HG03439 (cell line): ENCODE data around the gene ADD3.
"Not testable (repeated sequence)": the region's sequence is repeated elsewhere in the genome, so short reads cannot be mapped to it uniquely, and the experiment has no call there.

Source experiments
- ATAC-seq: cut with Tn5 transposase; IDR thresholded peaks from one replicate; pipeline ENCODE4 v1.9.1; 2021; ENCODE audit warnings: mild to moderate bottlenecking, moderate library complexity; ENCODE audit not compliant: unreplicated experiment

ADD3 gene

DNA sequence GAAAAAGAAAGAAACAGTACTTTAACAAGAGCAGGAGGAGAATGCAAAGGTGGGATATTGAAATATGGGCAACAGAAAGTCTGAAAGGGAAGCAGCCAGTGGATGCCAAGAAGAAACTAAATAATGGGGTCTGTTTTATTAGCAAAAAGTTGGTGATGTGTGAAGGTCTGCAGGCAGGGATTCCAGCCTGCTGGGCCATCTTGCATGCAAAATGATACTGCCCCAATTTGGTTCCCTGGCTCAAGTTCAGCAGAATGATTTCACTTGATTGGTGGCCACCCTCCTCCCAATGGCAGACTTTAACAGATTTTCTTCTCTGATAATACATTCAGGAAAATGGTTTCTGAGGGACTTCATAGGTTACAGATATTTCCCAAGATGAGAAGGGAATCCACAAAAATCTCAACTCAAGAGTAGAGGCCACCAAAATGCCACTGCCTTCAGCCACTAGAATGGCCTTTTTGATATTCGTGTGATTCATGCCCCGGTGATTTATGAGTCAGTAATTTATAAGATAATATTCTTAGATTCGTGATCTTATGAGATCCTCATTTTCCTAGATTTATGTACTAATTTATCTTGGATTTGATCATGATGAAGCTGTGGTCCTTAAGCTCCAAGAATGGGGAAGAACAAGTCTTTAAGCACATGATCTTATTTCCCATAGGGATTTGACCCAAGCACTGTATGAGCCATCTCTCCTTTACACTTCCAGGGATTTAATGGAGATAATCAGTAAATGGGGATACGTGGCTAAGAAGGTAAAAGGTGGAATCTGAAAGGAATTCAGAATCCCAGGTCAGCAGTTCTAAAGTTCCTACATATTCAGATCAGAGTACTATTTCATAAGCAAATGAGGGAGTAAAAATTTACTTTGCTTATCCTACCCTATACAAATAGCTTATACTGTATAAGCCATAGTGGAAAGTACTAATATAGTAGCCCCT is 32.3 kb upstream of the ADD3 start:
- no peak for ATAC-seq

DNA sequence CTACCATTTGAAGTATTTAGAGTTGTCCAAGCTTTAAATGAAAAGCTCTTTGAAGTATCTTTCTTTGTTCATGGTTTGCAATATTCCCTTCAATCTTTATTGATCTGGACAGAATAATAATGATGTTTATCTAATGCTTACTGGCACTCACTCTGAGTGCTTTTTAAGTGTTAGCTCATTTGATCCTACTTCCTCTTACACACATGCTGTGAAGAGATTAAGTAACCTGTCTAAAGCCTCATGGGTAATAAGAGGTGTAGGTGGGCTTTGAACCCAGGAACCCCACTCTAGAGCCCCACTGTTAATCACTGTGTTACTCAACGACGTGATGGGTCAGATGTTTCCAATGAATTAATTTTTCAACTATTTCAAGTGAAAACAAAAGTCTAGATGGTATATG is 31.1 kb upstream of the ADD3 start:
- ATAC-seq, result no peak

DNA sequence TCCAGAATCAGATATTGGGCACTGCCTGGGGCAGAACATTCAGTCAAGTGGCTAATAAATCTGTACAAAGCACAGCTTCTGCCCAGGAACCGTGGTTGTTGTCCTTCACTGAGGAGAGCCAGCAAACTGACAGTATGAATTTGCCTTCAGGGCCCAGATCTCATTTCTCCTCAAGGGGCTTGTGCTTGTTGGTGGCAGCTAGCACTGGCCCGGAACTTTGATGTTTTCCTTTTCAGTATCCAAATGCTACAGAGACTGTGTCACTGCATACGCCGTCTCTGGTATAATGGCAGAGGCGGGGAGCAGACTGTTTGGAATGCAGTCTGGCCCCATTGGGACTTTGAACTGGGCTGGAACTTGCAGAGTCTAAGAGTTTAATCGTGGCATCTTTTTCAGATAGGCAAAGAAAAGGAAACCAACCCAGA is 30.4 kb upstream of the ADD3 start:
- ATAC-seq, result no peak

DNA sequence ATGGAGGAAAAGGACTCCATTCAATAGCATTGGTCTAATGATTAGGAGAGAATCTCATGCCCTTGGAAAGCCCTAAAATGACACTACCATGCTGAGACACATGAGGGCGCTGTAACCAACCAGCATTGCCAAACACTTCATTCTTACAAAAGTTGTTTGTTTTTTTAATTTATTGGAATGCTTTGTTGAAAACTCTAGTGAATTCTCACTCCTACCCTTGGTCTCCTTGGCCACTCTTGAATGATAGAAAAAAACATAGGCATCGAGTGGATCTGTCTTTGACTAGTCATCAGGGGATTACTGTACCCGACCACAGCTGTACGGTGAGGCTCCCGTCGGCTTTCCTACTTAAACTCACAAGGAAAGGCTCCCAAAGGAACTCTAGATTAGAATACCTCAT is 29.3 kb upstream of the ADD3 start:
- ATAC-seq, result no peak

DNA sequence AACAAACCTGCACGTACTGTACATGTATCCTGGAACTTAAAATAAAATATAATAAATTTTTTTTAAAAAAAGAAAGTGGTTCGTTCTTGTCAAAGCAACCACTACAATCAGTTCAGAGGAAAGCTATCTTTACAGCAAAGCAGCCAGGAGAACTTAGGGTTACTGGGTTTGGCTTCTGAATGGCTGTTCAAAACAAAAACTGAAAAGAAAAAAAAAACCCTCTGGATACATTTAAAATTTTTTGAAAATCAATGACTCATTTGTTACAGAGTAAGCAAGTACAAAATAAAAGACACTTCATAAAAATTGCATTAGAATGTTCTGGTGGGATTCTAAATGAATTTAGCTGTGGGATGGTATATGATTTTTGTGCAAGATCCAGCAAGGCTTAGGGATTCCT is 28.6 kb upstream of the ADD3 start:
- no peak for ATAC-seq

DNA sequence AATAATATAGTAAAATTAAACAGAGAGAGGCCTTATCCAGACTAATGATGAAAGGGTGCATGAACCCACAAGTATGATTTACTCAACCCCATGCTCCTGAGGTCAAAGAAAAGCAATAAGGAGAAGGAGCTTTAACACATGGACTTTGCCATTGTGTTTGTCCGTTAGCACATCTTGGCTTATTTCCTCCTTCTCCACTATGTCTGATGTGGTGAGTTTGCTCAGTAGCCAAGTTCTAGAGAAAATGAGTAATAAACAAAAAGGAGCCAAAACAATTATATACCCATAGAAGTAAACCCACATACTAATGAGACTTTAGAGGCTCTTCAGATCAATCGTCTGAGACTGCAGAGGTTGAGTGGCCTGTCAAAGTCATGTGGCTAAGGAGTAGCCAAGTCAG is 26.1 kb upstream of the ADD3 start:
- no peak for ATAC-seq

DNA sequence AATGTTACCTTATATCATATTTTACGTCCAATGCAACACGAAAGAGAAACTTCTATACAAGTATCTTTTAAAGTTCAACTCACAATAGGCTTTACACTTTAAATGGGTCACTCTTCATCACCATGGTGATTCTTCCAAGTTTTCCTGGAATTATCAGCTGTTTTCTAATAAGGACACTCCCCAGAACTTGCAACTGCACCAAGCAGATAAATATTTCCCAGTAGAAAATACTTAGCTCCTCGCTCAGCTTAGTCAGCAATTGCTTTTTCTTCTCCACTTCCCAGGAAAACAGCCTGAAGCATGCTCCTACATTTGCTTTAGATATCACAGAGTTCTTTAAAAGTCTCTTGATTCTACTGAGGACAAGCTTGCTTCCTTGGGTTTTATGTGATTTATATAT is 25.7 kb upstream of the ADD3 start:
- ATAC-seq, result no peak

DNA sequence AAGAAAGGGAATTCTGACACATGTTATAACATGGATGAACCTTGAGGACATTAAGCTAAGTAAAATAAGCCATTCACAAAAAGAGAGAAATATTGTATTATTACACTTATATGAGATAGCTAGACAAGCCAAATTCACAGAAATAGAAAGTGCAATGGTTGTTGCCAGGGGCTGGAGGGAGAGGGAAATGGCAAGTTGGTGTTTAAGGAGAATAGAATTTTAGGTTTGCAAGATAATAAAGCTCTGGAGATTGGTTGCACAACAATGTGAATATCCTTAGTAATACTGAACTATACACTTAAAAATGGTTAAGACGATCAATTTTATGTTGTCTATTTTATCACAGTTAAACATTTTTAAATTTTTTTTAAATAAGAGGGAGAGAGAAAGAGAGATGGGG is 25.0 kb upstream of the ADD3 start:
- no peak for ATAC-seq

DNA sequence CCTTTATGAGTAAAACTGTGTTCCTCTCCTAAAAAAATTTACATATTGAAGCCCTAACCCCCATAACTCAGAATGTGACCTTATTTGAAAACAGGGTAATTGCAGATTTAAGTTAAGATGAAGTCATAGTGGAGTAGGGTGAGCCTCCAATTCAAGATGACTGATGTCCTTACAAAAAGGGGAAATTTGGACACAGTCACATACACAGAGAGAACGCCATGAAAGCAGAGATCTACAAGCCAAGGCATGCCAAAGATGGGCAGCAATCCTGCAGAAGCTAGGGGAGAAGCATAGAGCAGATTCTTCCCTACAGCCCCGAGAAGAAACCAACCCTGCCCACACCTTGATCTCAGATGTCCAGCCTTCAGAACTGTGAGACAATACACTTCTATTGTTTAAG is 23.8 kb upstream of the ADD3 start:
- no peak for ATAC-seq

DNA sequence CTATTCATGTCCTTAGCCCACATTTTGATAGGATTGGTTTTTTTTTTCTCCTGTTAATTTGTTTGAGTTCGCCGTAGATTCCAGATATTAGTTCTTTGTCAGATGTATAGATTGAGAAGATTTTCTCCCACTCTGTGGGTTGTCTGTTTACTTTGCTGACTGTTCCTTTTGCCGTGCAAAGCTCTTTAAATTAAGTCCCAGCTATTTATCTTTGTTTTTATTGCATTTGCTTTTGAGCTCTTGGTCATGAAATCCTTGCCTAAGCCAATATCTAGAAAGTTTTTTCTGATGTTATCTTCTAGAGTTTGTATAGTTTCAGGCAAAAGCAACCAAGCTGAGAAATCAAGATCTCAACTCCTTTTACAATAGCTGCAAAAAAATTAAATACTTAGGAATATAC is 22.0 kb upstream of the ADD3 start:
- ATAC-seq, result not testable (repeated sequence)

DNA sequence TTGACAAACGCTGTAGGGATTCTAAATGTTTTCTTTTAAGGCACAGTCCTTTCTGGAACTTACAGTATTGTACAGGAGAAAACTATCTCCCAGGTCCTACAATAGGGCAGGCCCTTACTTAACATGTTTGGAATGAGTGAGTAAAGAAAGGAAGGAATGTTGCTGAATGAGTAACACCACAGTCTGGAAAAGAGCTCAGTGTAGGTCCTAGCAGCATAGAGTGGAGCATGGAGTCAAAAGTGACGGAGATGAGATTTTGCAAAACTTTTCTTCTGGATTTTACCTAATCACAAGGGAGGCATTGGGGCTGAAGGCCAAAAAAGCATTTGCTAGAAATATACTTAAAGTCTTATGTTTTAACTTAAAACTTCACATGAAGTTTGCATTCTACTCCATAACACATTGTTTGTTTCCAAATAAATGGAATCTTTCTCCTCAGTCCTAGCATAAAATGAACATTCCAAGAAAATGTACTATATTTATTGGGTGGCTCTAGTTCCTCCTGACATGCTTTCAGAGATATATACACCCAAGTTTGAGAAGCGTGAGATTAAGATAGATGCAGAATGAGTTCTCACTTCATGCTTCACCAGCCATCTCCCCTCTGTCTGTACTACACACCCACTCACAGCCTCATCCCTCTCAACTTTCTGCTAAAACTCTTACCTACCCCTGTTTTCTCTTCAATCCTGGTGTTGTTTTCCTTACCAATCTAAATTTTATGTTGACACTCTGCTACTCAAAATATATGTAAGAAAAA is 20.2 kb upstream of the ADD3 start:
- no peak for ATAC-seq

DNA sequence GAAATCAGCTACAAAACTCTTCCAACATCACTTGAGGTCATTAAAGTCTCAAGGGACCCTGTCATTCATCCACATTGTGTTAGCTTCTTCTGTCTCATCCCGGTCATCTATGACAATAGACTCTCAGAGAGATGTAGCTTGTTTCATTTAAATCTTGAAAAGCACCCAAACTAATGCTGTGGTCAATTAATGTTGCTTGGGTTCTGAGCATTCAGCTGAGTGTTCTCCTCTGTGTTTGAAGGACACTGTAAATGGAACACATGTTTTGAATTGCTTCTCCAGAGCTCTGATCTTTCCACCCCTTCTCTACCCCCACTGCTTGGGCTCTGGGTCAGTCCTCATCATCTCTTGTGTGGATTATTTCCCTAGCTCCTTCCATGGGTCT is 19.6 kb upstream of the ADD3 start:
- no peak for ATAC-seq

DNA sequence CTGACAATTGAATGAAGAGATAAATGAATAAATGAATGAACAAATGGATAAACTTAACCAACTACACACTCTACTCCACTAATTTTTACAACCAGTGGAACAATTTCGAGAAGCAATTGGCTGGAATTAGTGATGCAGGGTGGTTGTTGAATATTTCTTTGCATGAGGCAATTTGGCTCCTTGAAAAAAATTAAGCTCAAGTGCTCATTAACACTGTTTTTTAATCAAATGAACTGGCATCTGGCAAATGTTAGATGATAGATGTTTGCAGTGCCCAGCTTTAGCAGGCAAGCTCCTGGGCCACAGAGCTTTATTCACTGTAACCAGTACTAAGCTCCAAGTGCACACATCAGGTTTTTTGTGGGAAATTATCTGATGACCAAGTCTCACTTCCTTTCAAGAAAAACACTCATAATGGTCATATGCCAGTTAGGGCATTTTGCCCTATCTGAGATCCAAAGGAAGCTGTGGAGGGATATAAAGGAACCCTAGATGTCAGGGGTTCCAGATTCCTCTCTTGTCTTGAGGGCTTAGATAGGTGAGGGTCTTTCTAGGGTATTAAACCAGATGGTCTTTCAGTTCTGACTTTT is 16.4 kb upstream of the ADD3 start:
- ATAC-seq, result no peak

DNA sequence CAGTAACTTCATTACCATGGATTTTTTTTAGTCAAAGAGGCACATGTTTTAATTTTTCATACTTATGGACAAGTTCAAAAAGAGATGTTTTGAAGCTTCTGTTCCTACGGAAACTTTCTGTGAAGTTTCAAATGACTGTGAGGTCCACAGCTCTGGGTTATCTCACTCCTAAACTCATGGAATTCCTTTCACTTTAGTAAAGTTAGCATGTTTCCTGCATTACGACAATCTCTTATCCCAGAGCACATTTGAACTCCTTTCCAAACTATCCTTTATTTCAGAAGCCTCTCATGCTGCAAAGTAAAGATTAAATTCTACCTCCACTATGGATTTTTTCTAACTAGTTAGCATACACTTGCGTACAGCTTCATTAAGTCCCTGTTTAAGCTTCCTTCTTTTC is 15.3 kb upstream of the ADD3 start:
- no peak for ATAC-seq

DNA sequence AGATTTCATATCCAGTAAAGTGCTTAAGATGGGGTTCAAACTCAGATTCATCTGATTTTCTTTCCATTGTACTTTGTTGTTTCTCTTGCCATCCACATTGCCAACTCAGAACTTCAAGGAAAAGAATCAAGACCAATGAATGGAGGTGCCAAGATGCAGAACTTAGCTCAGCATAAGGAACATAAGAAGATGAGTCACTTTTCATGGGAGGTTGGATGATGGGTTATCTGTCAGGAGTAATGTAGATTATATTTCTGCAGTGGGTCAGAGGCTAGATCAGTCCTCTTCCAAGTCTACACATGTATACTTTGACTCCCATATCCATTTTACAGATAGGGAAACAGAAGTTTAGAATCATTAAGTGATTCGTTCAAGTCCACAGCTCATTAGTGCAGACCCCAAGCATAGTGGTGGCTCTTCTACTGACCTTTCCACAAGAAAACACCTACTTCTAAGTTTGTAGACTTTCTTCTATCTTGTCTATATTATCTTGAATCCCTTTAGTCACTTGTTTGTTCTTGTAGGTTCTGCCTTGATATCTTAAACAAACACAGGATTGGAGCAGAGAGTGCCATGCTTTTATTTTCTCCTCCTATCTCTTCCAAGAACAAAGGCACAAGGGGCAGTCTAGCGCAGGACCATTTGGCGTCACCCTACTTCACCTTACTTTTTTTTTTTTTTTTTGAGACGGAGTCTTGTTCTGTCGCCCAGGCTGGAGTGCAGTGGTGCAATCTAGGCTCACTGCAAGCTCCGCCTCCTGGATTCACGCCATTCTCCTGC is 14.0 kb upstream of the ADD3 start:
- ATAC-seq, result no peak

DNA sequence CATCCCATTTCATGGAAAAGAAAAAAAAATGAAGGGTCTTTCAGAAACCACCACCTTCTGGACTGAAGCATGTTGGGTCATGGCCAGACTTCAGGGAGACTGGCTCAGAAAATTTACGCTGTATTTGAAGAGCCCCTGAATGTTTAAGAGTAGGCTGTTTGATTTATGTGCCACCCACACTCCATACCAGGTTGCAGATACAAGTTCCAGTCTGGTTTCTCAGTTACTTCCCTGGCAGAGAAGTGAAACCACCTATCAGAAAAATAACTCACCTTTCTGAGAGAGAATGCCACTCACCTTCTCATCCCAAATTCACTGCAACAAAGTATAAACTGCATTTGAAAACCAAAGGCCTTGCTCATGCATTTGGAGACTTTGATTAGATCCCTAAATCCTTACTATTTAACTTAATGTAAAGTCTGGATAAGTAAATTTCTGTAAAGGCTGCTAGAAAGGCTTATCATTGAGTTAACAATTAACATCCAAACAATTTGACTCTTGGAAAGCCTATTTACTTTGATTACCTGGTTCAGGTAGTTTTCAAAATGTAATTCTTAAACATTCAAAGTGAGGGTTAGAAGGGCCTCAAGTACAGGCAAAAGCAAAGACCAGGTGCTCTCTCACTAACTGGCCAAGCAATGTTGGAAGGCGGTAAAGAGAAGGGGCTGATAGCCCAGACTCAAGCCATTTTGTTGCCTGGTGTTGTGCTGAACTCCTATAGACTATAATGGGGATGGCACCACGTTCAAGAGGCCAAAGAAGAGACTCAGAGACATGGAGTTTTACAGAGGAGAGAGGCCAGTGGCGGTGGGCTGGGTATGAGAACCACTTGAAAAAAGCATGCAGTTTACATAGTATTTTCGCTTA is 12.8 kb upstream of the ADD3 start:
- no peak for ATAC-seq

DNA sequence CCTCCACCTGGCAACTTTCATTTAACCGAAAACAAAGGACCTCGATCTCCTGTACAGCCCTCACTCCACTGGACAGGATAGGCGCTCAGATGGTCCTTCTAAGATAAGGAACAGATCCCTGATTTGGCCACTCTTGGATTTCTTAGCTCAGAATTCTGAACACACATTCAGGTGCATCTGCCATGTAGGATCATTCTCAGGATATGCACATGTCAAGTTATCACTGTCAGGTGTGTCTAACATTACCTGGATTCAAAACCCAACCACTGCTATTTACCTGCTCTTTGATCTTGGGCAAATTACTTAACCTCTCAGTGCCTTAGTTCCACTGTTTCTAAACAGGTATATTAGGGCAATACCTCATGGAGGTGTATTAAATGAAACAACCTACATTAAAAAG is 12.2 kb upstream of the ADD3 start:
- ATAC-seq, result no peak

DNA sequence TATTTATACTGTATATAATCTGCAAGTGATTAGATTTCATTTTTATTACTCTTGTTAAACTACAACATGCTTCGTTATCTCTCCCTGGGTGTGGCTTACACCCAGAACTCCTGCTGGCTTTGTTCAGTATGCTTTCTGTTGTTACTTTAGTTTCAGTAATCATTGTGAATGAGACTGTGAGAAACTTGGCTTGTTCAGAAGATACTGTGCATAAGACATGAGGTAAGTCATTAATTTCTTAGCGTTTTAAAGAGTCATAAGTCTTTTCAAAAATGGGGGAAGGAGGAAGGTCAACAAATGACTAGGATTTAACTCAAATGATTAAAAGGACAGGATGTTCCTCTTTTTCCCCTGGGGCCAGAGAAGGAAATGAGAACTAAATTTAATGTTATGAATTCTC is 11.6 kb upstream of the ADD3 start:
- peak; percentile 77 for ATAC-seq

DNA sequence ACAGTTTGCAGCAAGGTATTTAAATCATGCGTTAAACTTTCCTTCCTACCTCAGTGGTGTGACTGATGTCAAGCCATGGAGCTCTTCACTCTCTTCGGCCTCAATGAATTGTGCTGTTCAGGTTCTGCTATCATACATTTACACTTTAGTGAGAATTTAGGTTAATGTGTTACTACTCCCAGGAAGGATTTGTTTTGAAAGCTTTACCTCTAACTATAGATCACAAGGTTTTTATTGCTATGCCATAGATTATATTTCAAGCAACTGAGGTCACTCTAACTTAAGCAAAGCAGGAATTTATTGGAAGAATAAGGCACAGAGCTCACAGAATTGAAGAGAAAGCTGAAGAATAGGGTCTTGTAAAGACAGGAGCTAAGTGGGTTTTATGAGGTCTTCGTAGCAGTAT is 11.0 kb upstream of the ADD3 start:
- ATAC-seq, result no peak

DNA sequence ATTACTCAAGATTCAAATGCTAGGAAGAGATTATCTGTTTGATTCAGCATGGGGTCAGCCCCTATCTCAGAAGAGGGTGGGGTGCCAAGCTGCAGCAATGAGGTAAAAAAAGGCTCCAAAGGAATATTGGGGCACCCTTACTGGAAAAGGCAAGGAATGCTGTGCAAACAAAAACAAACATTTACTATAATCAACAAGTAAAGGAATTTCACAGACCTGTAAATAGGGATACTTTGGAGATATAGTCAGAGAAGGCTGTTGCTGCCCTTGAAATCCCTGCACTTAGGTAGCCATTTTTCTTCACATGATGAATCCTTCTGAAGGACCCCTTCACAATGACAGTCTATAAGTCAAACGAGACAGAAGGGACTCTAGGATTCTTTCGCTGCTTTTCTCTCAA is 10.6 kb upstream of the ADD3 start:
- no peak for ATAC-seq
